Suprapubic skin (tissue), 4 donors: ENCODE results near the gene TTC1.

Experiments
- CTCF ChIP-seq, 2 donors: fragments of 200-600 bp in 1 of 2; fragments of 450-650 bp in 1 of 2; sonication (generic) in 1 of 2; IDR thresholded peaks; one replicate each; pipeline ENCODE4 v1.5.1; 2016 to 2019; ENCODE audit warnings: antibody characterized with exemption in 2 of 2, mild to moderate bottlenecking in 1 of 2, moderate library complexity in 1 of 2
- EP300 ChIP-seq: sonication (generic); formaldehyde crosslinking; IDR thresholded peaks from one replicate; pipeline ENCODE4 v1.6.1; 2017; ENCODE audit warnings: antibody characterized with exemption
- POLR2A ChIP-seq, 2 donors: fragments of 450-650 bp; IDR thresholded peaks; one replicate each; pipeline ENCODE4 v1.6.1; 2017; ENCODE audit warnings: antibody characterized with exemption in 2 of 2, mild to moderate bottlenecking in 2 of 2, moderate library complexity in 2 of 2
- POLR2AphosphoS5 ChIP-seq, 3 donors: sonication (generic); formaldehyde crosslinking; IDR thresholded peaks; one replicate each; pipeline ENCODE4 v1.6.1; 2017; ENCODE audit warnings: antibody characterized with exemption in 3 of 3

GRCh38 chr5:160081495-160081894, 72.6 kb downstream of the TTC1 start:
- TF ChIP-seq EP300 (no peak), CTCF (IDR thresholded peaks at IDR 0.05) (no peak), POLR2A (IDR thresholded peaks at IDR 0.05) (no peak), POLR2AphosphoS5 (IDR thresholded peaks at IDR 0.05) (no peak)
